LNCaP clone FGC (cell line): ENCODE data around the gene RNF121.

Experiments
- DNase-seq: peaks from one replicate; pipeline ENCODE4 v3.0.0-alpha.2; 2011; ENCODE audit warnings: low read depth
- H3K4me3 ChIP-seq: 2 replicates; pipeline ENCODE4 v1.5.1; 2011; ENCODE audit warnings: mild to moderate bottlenecking, low read depth, low read length, control low read depth
- CTCF ChIP-seq: IDR thresholded peaks from 2 replicates; pipeline ENCODE4 v1.5.1; 2012; ENCODE audit warnings: mild to moderate bottlenecking; ENCODE audit not compliant: control insufficient read depth, insufficient read depth; ENCODE audit errors: extremely low read depth

RNF121 gene

GRCh38 chr11:72026090-72026489, 97.2 kb downstream of the RNF121 start:
- DNase-seq = no peak
- TF ChIP-seq CTCF = no peak
- H3K4me3 ChIP-seq = no peak overlapping the region

GRCh38 chr11:72030472-72031045, 101.7 kb downstream of the RNF121 start:
- no peak for TF ChIP-seq CTCF
- no peak for DNase-seq
- H3K4me3 ChIP-seq = no peak overlapping the region

GRCh38 chr11:72036687-72037086, 107.8 kb downstream of the RNF121 start:
- no peak for DNase-seq
- TF ChIP-seq CTCF = no peak
- no peak overlapping the region for H3K4me3 ChIP-seq

GRCh38 chr11:72037554-72038311, 108.9 kb downstream of the RNF121 start:
- TF ChIP-seq CTCF = no peak
- DNase-seq = no peak
- H3K4me3 ChIP-seq = peak overlapping the region; percentile 56

- TF ChIP-seq CTCF = no peak
- no peak for DNase-seq
- H3K4me3 ChIP-seq = peak overlapping the region; percentile 56
Observed at GRCh38 chr11:72038491-72038890, 109.6 kb downstream of the RNF121 start.

GRCh38 chr11:72039031-72039855, 110.4 kb downstream of the RNF121 start:
- TF ChIP-seq CTCF = no peak
- peak overlapping the region; percentile 56 for H3K4me3 ChIP-seq
- no peak for DNase-seq
